ENCODE data around the gene EFNA2. TPM values are rescaled to one million over a fixed set of nuclear protein-coding genes. Genes with fewer than 3 reads are reported as not detected.

Gene EFNA2
- total RNA-seq, 1 donor = not detected

- DNase-seq (ENCODE audit: low read depth in 2 of 3, low spot score in 2 of 3) = no peak
Measured at GRCh38 chr19:1282588-1283206, 3.0 kb upstream of the EFNA2 start.

GRCh38 chr19:1283207-1283916, 2.3 kb upstream of the EFNA2 start:
- no peak for DNase-seq (ENCODE audit: low read depth in 2 of 3, low spot score in 2 of 3)

GRCh38 chr19:1283917-1284292, 1.8 kb upstream of the EFNA2 start:
- no peak for DNase-seq (ENCODE audit: low read depth in 2 of 3, low spot score in 2 of 3)

- DNase-seq (ENCODE audit: low read depth in 2 of 3, low spot score in 2 of 3) = no peak
Measured at GRCh38 chr19:1284293-1284978, 1.2 kb upstream of the EFNA2 start.

- DNase-seq (ENCODE audit: low read depth in 2 of 3, low spot score in 2 of 3) = no peak
Measured at GRCh38 chr19:1284979-1285736, 515 bp upstream of the EFNA2 start.

GRCh38 chr19:1286487-1287353, 1.0 kb downstream of the EFNA2 start:
- no peak for DNase-seq (ENCODE audit: low read depth in 2 of 3, low spot score in 2 of 3)

- no peak for DNase-seq (ENCODE audit: low read depth in 2 of 3, low spot score in 2 of 3)
Measured at GRCh38 chr19:1287354-1288225, 1.9 kb downstream of the EFNA2 start.

GRCh38 chr19:1288226-1288612, 2.5 kb downstream of the EFNA2 start:
- no peak for DNase-seq (ENCODE audit: low read depth in 2 of 3, low spot score in 2 of 3)

- no peak for DNase-seq (ENCODE audit: low read depth in 2 of 3, low spot score in 2 of 3)
Measured at GRCh38 chr19:1288833-1289685, 3.4 kb downstream of the EFNA2 start.

- DNase-seq (ENCODE audit: low read depth in 2 of 3, low spot score in 2 of 3) = no peak
Measured at GRCh38 chr19:1289686-1290025, 4.0 kb downstream of the EFNA2 start.

- no peak for DNase-seq (ENCODE audit: low read depth in 2 of 3, low spot score in 2 of 3)
Measured at GRCh38 chr19:1290196-1290702, 4.6 kb downstream of the EFNA2 start.

GRCh38 chr19:1290703-1291651, 5.3 kb downstream of the EFNA2 start:
- DNase-seq (ENCODE audit: low read depth in 2 of 3, low spot score in 2 of 3) = no peak

GRCh38 chr19:1291761-1292418, 6.2 kb downstream of the EFNA2 start:
- no peak for DNase-seq (ENCODE audit: low read depth in 2 of 3, low spot score in 2 of 3)

- DNase-seq (ENCODE audit: low read depth in 2 of 3, low spot score in 2 of 3) = no peak
Measured at GRCh38 chr19:1292419-1293151, 6.9 kb downstream of the EFNA2 start.

- no peak for DNase-seq (ENCODE audit: low read depth in 2 of 3, low spot score in 2 of 3)
Measured at GRCh38 chr19:1293782-1294604, 8.3 kb downstream of the EFNA2 start.
